Measurements from ENCODE around the gene SMARCD3. TPM values are rescaled to one million over a fixed set of nuclear protein-coding genes. Genes with fewer than 3 reads are reported as not detected.

The SMARCD3 gene
- total RNA-seq, 1 donor from 2014 or later, result 50.7 TPM

GRCh38 chr7:151240942-151241754 is 7.3 kb downstream of the SMARCD3 start:
- Mint-ChIP-seq H3K9me3 (no peaks in the 10 kb centered on the region), H3K4me3 (peak overlapping the region; percentile 44)
- TF ChIP-seq CTCF (conservative IDR thresholded peaks at IDR 0.05), result no peak

GRCh38 chr7:151240536-151240935 is 8.0 kb downstream of the SMARCD3 start:
- Mint-ChIP-seq H3K9me3 (no peaks in the 10 kb centered on the region), H3K4me3 (no peak overlapping the region), H3K27me3 (ENCODE audit: low read depth) (peaks cover 7% of the 10 kb centered on the region), H3K27ac (ENCODE audit: unreplicated experiment) (no peak overlapping the region), H3K4me1 (peaks cover 24% of the 10 kb centered on the region), H3K36me3 (ENCODE audit: low read depth) (peaks cover 4% of the 10 kb centered on the region)
- TF ChIP-seq CTCF (conservative IDR thresholded peaks at IDR 0.05), result no peak
- DNase-seq (ENCODE audit: low read depth, low spot score), result no peak

More at GRCh38 chr7:151240942-151241754, 7.3 kb downstream of the SMARCD3 start:
- no peak overlapping the region for H3K27ac Mint-ChIP-seq (ENCODE audit: unreplicated experiment)
- peaks cover 28% of the 10 kb centered on the region for H3K4me1 Mint-ChIP-seq
- DNase-seq (ENCODE audit: low read depth, low spot score), result no peak
- peaks cover 7% of the 10 kb centered on the region for H3K27me3 Mint-ChIP-seq (ENCODE audit: low read depth)
- H3K36me3 Mint-ChIP-seq (ENCODE audit: low read depth), result peaks cover 4% of the 10 kb centered on the region

GRCh38 chr7:151239837-151240459 is 8.5 kb downstream of the SMARCD3 start:
- TF ChIP-seq CTCF (conservative IDR thresholded peaks at IDR 0.05), result no peak

GRCh38 chr7:151238924-151239836 is 9.3 kb downstream of the SMARCD3 start:
- Mint-ChIP-seq H3K27ac (ENCODE audit: unreplicated experiment) (no peak overlapping the region), H3K36me3 (ENCODE audit: low read depth) (peaks cover 4% of the 10 kb centered on the region), H3K27me3 (ENCODE audit: low read depth) (no peaks in the 10 kb centered on the region), H3K9me3 (no peaks in the 10 kb centered on the region), H3K4me1 (peaks cover 16% of the 10 kb centered on the region), H3K4me3 (peak overlapping the region; percentile 19)
- DNase-seq (ENCODE audit: low read depth, low spot score), result no peak
- TF ChIP-seq CTCF (conservative IDR thresholded peaks at IDR 0.05), result no peak

More at GRCh38 chr7:151239837-151240459, 8.5 kb downstream of the SMARCD3 start:
- H3K4me3 Mint-ChIP-seq, result no peak overlapping the region
- H3K4me1 Mint-ChIP-seq, result peaks cover 24% of the 10 kb centered on the region
- H3K27ac Mint-ChIP-seq (ENCODE audit: unreplicated experiment), result no peak overlapping the region
- no peak for DNase-seq (ENCODE audit: low read depth, low spot score)
- H3K36me3 Mint-ChIP-seq (ENCODE audit: low read depth), result peaks cover 4% of the 10 kb centered on the region
- H3K27me3 Mint-ChIP-seq (ENCODE audit: low read depth), result peaks cover 7% of the 10 kb centered on the region
- H3K9me3 Mint-ChIP-seq, result no peaks in the 10 kb centered on the region

GRCh38 chr7:151238190-151238810 is 10.2 kb downstream of the SMARCD3 start:
- no peak overlapping the region for H3K4me3 Mint-ChIP-seq
- H3K36me3 Mint-ChIP-seq (ENCODE audit: low read depth), result peaks cover 4% of the 10 kb centered on the region
- no peak for TF ChIP-seq CTCF (conservative IDR thresholded peaks at IDR 0.05)
- H3K27me3 Mint-ChIP-seq (ENCODE audit: low read depth), result no peaks in the 10 kb centered on the region
- peaks cover 13% of the 10 kb centered on the region for H3K4me1 Mint-ChIP-seq
- no peak overlapping the region for H3K27ac Mint-ChIP-seq (ENCODE audit: unreplicated experiment)
- no peaks in the 10 kb centered on the region for H3K9me3 Mint-ChIP-seq
- DNase-seq (ENCODE audit: low read depth, low spot score), result no peak
